GM12875 (cell line): ENCODE data around the gene HRC.

ENCODE experiments used
- H3K4me3 ChIP-seq: one replicate; pipeline ENCODE4 v1.5.1; 2011; ENCODE audit warnings: low read depth, low read length, control low read depth
- TF ChIP-seq, protein P1 (sequence below): IDR thresholded peaks from 2 replicates; pipeline ENCODE4 v1.5.1; 2011; ENCODE audit warnings: low read depth, mild to moderate bottlenecking, control low read depth, inconsistent platforms, low read length, moderate library complexity, borderline replicate concordance; ENCODE audit not compliant: insufficient read depth

The HRC gene

DNA sequence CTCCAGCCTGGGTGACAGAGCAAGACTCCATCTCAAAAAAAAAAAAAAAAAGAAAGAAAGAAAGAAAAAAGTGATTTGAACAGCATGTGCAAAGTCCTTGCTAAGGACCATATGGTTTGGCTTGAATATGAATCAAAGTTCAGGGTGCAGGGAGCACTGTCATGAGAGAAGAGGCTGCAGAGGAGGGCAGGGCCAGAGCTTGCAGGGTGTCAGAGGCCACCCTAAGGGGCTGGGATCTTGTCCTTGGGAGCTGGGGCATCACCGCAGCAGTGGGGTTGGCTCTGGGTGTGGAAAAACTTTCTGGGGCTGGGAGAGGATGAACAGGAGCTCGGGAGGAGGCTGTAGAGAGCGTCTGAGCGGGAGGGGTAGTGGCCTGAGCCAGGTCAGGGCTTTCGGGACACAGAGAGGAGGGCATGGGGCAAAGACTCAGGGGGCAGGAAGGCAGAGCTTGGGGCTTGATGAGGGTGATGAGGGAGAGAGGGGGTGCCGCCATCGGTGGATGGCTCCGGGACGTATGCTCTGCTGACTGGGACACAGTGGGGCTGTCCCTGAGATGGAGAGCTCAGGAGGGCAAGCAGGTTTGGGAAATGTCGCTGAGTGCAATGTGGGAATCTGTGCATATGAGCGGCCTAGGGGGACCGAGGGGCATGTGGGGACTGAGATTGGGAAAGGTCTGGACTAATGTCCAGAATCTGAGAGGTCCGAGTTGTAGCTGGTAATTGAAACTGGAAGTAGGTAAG, 5.4 kb upstream of the HRC start:
- H3K4me3 ChIP-seq = no peak overlapping the region
- TF ChIP-seq, protein P1, sequence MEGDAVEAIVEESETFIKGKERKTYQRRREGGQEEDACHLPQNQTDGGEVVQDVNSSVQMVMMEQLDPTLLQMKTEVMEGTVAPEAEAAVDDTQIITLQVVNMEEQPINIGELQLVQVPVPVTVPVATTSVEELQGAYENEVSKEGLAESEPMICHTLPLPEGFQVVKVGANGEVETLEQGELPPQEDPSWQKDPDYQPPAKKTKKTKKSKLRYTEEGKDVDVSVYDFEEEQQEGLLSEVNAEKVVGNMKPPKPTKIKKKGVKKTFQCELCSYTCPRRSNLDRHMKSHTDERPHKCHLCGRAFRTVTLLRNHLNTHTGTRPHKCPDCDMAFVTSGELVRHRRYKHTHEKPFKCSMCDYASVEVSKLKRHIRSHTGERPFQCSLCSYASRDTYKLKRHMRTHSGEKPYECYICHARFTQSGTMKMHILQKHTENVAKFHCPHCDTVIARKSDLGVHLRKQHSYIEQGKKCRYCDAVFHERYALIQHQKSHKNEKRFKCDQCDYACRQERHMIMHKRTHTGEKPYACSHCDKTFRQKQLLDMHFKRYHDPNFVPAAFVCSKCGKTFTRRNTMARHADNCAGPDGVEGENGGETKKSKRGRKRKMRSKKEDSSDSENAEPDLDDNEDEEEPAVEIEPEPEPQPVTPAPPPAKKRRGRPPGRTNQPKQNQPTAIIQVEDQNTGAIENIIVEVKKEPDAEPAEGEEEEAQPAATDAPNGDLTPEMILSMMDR = no peak

DNA sequence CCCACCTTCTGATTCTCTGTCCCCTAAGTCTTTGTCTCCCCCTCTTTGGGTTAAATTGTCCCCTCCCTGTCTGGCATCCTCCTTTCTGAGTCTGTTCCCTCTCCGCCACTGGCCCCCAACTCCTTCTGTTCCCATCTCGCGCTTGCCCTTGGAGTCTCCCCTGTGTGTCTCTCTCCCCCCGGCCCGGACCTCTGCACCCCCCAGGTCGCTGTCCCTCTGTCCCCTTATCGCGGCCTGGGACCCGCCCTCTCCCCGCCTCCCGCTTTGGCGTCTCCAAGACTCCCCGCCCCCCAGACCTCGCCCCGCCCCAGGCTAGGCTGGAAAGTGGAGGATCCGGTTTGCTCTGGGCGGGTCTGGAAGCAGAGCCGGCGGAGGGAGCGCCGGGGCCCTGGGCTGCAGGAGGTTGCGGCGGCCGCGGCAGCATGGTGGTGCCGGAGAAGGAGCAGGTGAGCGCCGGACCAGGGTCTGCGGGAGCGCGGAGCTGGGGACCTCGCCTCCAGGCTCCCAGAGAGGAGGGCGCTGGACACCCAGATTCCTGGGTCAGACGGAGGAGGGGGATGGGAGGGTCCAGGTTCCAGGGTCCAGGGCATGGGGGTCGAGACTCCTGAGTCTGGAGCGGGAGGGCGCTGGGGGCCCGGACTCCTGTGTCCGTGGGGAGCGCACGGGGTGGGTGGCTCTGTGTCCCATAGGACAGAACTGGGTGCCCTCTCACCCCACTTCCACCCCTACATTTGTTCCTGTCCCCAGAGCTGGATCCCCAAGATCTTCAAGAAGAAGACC, 2.4 kb upstream of the HRC start, which contains the start of gene TRPM4:
Gene TRPM4, plus strand, starts transcription at position 348 of the 780 bp plus-strand sequence. Its CDS starts 75 bp downstream, at position 423.
- TF ChIP-seq, protein P1 = no peak
- no peak within 1 kb of the TSS for H3K4me3 ChIP-seq

DNA sequence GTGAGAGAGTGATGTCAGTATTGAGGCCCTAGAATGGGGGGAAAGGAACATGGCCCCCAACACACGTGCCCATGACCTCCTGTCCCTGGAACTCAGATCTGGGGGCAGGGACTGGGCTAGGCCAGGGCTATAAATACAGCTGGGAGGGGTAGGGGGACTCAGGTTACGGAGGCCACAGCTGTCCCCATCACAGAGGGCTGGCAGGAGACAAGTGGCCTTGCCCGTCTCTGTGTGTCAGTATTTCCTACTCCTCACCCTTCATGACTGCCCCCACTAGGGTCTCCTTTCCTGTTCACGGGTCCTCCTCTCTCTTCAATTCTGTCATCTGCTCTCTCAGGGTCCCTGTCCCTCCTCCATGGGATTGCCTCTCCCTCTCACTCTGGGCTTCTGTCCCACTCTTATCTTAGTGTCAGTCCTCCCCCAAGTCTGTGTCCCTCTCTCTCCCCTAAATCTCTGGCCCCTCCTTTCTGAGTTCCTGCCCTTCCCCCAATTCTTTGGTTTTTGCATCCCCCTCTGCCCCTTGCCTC, 687 bp upstream of the HRC start:
- no peak overlapping the region for H3K4me3 ChIP-seq
- TF ChIP-seq, protein P1 = no peak

DNA sequence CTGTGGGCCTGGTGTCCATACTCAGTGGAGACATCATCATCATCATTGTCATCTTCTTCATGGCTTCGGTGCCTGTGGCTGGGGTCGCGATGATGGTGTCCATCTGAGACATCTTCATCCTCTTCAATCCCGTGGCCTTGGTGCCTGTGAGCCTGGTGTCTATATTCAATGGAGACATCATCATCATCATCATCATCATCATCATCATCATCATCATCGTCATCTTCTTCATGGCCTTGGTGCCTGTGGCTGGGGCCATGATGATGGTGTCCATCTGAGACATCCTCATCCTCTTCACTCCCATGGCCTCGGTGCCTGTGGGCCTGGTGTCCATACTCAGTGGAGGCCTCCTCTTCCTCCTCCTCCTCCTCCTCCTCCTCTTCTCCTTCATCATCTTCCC, 917 bp downstream of the HRC start:
- TF ChIP-seq, protein P1 = no peak
- no peak overlapping the region for H3K4me3 ChIP-seq

DNA sequence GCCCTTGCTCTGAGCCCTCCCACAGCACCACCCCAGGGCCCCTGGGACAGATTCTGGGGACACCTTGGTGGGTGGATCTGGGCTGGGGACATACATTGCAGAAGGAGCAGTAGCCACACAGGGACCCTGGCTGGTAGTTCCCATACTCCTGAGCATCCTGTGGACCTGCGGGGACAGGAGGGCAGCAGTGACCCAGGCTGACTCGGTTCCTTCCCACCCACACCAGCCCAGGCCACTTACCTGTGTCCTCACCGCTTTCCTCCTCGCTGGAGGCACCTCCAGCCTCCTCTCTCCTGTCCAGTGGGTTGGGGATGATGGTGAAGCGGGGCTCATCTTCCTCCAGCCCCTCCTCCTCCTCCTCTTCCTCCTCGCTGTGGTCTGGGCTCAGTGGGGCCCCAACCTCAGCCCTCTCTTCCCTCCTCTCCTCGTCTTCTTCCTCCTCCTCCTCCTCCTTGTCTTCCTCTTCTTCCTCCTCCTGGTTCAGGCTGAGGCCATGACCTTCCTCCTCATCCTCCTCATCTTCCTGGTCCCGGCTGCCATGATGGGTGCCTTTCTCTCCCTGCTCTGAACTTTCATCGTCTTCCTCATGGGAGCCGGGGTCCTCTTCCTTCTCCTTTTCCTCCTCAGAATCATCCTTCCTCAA, 1.9 kb downstream of the HRC start:
- TF ChIP-seq, protein P1 = no peak
- H3K4me3 ChIP-seq = no peak overlapping the region

DNA sequence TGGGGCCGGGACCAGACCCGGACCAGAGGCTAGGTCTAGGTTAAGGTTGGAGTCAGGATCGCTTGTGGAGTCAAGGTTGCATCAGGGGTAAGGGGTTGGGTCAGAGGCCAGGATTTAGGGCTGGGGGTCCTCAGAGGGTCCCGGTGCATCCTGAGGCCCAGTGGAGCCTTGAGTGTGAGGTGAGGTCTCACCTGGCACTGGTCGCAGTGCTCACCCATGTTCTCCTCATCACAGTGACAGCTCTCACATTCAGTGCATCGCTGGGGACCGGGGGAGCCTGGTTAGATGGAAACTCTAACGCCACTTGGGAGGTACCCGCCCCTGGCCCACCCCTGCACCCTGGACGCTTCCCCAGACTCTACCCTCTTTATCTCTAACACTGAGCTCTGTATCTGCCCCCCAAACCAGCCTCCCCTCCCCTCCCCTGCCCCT, 3.1 kb downstream of the HRC start:
- H3K4me3 ChIP-seq = no peak overlapping the region
- TF ChIP-seq, protein P1 = no peak
